H1 (cell line): Measurements from ENCODE around the gene HAT1.

ENCODE experiments used
- CBX5 ChIP-seq: fragments of 300-800, 300-1000 bp; sonication (generic); IDR thresholded peaks from 2 replicates; pipeline ENCODE4 v1.7.1; 2016; ENCODE audit warnings: antibody characterized with exemption, low read length, low read depth
- EZH2 ChIP-seq: fragments of 200-600 bp; sonication (generic); IDR thresholded peaks from 2 replicates; pipeline ENCODE4 v1.7.1; 2012; ENCODE audit warnings: low read depth, mild to moderate bottlenecking, moderate library complexity, low read length, inconsistent platforms; ENCODE audit not compliant: severe bottlenecking
- POLR2A ChIP-seq, 2 experiments: IDR thresholded peaks; 1 replicate in 1 of 2; 2 replicates in 1 of 2; pipeline ENCODE4 v1.6.1; 2011; ENCODE audit warnings: low read depth in 2 of 2, low read length in 2 of 2, mild to moderate bottlenecking in 2 of 2; ENCODE audit errors: control extremely low read depth in 1 of 2
- POLR2AphosphoS5 ChIP-seq: IDR thresholded peaks from 2 replicates; pipeline ENCODE4 v1.6.1; 2011; ENCODE audit warnings: low read depth, low read length
- SP1 ChIP-seq: IDR thresholded peaks from 2 replicates; pipeline ENCODE4 v1.6.1; 2011; ENCODE audit warnings: low read depth, low read length
- TEAD4 ChIP-seq: IDR thresholded peaks from 2 replicates; pipeline ENCODE4 v1.6.1; 2012; ENCODE audit warnings: low read depth, low read length, inconsistent platforms, mixed read lengths
- TF ChIP-seq, protein P1 (sequence below): IDR thresholded peaks from 2 replicates; pipeline ENCODE4 v1.6.1; 2012; ENCODE audit warnings: low read length, inconsistent platforms
- TF ChIP-seq, protein P2 (sequence below), 3 experiments: IDR thresholded peaks; 1 replicate in 2 of 3; 2 replicates in 1 of 3; pipeline versions ENCODE4 v1.5.1 to v1.6.1; 2011; ENCODE audit warnings: low read length in 3 of 3, mild to moderate bottlenecking in 3 of 3, inconsistent platforms in 2 of 3, low read depth in 1 of 3, moderate library complexity in 1 of 3; ENCODE audit not compliant: insufficient read depth in 1 of 3; ENCODE audit errors: control extremely low read depth in 1 of 3

DNA sequence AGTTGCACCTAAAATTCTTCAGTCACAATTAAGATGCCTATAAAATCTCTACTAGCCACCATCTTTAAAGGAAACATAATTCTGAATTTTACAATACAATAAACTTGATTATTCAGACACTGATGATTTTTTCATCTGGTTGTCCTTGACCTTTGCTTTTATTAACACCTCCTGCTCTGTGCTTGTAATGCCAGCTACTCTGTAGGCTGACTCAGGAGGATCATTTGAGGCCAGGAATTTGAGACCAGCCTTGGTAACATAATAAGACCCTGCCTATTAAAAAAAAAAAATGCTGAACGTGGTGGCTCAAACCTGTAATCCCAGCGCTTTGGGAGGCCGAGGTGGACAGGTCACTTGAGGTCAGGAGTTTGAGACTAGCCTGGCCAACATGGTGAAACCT, 38.3 kb downstream of the HAT1 start:
- TF ChIP-seq POLR2AphosphoS5 (no peak), POLR2A (IDR thresholded peaks at IDR 0.05; ENCODE audit: control extremely low read depth in 1 of 2, low read depth in 2 of 2, low read length in 2 of 2) (no peak), TEAD4 (no peak), CBX5 (no peak), SP1 (no peak), EZH2 (no peak)
- TF ChIP-seq, protein P1, sequence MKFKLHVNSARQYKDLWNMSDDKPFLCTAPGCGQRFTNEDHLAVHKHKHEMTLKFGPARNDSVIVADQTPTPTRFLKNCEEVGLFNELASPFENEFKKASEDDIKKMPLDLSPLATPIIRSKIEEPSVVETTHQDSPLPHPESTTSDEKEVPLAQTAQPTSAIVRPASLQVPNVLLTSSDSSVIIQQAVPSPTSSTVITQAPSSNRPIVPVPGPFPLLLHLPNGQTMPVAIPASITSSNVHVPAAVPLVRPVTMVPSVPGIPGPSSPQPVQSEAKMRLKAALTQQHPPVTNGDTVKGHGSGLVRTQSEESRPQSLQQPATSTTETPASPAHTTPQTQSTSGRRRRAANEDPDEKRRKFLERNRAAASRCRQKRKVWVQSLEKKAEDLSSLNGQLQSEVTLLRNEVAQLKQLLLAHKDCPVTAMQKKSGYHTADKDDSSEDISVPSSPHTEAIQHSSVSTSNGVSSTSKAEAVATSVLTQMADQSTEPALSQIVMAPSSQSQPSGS = no peak
- TF ChIP-seq, protein P2, sequence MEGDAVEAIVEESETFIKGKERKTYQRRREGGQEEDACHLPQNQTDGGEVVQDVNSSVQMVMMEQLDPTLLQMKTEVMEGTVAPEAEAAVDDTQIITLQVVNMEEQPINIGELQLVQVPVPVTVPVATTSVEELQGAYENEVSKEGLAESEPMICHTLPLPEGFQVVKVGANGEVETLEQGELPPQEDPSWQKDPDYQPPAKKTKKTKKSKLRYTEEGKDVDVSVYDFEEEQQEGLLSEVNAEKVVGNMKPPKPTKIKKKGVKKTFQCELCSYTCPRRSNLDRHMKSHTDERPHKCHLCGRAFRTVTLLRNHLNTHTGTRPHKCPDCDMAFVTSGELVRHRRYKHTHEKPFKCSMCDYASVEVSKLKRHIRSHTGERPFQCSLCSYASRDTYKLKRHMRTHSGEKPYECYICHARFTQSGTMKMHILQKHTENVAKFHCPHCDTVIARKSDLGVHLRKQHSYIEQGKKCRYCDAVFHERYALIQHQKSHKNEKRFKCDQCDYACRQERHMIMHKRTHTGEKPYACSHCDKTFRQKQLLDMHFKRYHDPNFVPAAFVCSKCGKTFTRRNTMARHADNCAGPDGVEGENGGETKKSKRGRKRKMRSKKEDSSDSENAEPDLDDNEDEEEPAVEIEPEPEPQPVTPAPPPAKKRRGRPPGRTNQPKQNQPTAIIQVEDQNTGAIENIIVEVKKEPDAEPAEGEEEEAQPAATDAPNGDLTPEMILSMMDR (IDR thresholded peaks at IDR 0.05; ENCODE audit: control extremely low read depth in 1 of 3, insufficient read depth in 1 of 3, low read depth in 1 of 3, low read length in 3 of 3) = no peak
